HUDEP-2 (cell line): Measurements from ENCODE around the gene COL16A1.

Experiments used
- DNase-seq, 76 experiments: peaks; one replicate each; lab custom pipeline; 2025; ENCODE audit not compliant: unreplicated experiment in 76 of 76; lab: John Stamatoyannopoulos, UW

The COL16A1 gene

DNA sequence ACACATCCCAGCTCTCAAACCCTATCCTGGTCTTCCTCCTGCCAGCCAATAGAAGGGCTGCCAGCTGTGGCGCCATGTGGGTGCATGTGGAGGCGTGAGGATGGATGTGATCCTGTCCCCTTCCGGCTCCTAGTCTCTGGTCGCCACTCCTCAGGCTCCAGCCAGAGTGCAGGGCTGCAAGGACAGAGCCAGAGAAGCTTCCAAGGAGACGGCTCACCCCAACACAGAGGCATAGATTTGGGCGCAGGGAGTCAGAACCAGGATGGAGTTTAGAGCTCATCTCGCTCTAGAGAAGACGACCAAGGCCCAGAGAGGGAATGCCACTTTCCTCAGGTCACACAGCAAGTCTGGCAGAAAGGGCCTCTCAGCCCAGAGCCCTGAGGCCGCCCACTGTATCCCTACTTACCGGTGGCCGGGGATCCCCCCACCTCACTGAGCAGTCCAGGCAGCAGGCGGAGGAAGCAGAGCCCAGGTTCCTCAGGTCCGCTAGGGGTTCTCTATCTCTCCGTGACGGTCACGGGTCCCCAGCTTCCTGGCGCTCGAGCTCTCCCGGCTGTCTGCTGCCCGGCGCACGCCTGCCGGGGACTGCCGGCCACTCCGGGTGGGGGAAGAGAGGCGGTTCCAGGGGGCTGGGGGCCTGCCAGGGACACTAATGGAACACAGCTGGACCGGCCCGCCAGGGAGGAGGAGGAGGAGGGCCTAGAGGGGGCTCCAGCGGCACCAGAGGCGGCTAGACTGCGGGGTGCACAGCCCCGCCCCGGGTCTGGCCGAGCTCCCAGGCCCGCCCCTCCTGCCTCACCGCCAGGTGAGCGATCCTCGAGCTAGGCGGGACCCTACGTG is at the start of gene COL16A1:
Gene COL16A1, minus strand, starts transcription at position 587 of the 840 bp plus-strand sequence. CDS start 1,824 bp downstream, outside the sequence.
- no peak for DNase-seq

DNA sequence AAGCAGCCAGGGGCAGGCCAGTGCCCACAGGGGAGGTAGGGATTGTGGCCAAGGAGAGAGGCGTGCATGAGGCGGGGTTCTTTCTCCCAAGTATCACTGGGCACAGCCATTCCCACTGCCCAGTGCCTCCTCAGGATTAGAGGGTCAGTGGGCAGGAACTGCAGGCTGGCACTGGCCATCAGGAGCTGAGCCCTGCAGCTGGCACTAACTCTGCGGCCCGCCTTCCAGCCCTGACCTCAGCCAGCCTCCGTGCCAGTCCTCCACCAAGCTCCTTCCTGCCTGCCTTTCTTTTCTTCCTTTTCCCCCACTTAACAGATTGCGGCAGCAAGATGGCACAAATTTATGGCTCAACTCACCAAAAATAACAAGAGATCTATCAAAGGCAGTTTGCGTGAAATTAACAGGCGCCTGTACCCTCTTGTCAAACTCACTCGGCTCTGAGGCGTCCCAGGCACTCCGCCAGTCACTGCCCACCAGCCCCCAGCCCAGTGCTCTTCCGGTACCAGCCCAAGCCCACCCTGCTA is 49.2 kb upstream of the COL16A1 start:
- no peak for DNase-seq

DNA sequence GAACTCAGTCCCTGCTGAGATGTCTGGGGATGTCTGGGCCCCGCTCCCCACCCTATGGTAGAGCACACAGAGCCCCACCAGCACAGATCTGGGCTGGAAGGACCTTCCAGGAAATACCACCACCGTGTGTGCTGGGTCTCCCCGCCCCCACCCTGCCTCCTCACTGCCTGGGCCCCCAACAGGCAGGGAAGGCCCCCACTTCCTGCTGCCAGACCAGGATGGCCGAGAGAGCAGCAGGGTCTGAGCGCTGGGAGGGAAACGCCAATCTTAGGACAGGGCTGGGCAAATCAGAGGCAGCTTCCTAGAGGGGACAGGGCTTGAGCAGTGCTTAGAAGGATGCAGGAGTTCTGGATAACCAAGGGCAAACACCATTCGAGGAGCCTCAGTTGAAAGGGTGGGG is 48.4 kb upstream of the COL16A1 start:
- no peak for DNase-seq

DNA sequence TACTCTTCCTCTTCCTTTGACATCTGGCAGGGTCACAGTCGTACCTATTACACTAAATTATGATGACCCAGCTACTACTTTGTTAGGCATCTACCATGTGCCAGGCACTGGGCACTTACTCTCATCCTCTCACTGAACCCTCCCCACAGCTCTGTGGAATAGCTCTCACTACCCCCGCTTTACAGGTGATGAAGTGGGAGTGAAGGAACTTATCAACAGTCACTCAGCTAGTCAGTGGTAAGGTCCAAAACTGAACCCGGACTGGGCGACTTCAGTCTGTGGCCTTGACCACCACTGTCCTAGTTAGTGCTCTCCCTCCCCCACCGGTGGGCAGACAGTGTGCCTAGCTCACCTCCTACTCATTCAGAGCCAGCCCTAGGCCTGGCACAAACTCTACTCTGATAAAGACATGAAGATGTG is 48.0 kb upstream of the COL16A1 start:
- DNase-seq: no peak

DNA sequence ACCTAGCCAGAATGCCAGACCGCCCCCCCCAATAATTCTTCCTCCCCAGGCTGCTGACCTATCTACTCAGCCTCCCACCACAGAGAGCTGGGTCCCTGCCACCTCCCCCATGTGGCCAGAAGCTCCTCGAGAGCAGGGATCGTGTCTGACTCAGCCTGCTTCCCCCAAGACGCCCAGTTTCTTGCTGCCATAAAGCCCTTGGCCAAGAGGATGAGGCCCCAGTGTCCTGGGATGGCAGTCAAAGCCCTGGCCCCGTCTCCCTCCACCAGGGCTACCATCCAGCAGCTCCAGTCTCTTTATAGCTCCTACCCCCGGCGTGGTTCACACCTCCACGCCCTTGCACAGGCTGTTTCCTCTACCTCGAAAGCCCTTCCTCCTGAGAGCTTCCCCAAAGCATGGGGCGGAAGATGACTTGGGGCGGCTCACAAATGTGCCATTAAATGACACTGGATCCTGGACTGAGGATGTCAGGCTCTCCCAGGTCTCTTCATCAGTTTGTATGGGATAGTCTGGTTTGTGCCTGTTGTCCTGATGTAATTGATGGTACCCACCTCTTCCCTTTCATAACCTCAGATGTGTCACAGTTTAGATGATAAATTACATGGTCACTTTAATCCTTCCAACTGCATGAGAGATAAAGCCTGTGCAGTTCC is 47.2 kb upstream of the COL16A1 start:
- DNase-seq: peak in 1 of 76 experiments; percentile 10

DNA sequence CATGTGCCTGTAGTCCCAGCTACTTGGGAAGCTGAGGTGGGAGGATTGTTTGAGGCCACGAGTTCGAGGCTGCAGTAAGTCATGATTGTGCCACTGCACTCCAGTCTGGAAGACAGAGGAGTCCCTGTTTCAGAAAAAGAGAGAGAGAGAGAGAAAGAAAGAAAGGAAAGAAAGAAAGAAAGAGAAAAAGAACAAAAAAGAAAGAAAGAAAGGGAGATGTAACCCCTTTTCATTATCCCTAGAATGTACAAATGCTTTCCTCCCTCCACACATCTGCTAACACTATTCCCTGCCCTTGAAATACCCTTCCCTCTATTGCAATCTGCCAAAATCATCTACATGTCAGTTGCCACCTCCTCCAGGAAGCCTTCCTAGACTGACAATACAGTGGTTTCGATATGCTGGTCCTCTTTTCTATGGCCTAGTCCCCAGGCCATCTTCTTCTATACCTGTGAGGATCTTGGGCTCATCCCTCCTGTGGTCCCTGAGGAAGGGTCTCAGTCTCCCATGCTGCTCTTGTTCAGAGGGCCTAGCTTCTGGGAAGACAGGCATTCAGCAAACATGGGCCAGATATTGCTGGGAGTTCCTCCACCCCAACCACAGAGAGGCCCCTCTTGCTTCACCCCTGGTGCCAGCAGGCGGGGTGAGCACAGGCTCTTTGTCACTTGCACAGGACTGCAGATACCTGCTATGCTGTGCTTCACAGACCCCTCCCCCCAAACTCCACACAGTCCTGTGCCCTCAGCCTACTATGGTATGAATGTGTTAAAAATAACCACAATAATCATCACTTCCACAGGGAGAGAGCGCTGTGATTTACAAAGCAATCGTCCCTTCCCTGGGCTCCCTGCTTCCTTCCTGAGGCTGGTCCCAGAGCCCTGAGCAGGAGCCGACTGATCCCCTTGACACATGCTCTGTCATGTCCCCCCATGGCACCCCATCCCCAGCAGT is 46.2 kb upstream of the COL16A1 start:
- DNase-seq: no peak

- no peak for DNase-seq
Measured at GRCh38 chr1:31748365-31748764, 44.5 kb upstream of the COL16A1 start.

GRCh38 chr1:31747304-31747703 is 43.5 kb upstream of the COL16A1 start:
- DNase-seq: no peak

DNA sequence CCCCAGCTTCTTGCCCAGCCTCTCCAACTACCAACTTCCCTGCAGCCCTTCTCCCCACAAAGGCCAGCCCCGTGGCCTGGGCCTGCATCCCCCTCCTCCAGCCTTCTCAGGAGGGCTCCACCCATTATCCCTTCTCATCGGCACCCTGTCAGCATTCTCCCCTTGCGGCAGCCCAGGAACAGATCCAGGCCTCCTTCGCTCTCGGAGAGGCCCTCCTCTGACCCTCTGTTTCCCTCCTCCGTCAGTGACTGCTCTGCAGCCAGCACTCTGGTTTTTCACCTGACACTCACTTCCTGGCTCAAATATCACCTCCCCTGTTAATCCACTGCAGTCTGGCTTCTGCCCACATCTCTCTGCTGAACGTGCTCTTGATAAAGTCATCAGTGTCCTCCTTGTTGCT is 42.9 kb upstream of the COL16A1 start:
- no peak for DNase-seq

DNA sequence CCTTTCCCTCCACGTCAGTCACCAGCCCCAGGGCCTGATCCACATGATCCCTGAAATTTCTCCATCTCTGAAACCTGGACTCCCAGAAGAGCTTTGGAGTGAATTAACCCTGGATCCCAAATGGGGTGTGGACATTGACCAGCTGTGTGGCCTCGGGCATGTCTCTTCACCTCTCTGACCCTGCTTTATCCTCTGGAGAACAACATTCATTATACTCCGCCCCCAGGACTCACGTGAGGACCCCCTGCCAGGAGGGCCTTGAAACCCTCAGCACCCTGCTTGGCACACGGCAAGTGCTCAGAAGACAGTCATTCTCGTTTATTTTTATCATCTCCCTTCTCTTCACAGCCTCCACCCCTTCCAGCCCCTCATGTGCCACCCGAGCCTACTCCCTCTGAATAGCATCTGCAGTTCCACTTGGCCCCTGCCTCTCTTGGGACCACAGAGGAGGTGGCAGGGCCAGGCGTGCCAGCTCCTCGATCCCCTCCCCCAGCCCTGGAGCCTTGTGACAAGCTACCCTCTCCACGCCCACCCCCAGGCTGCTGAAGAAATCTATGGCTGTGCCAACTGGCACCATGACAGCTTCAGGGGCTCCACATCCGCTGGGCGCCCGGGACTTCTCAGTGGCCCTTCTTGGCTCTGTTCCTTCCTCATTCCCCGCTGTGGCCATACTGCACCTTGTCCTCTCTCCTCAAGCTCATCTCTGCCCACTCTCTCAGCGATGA is 42.3 kb upstream of the COL16A1 start:
- no peak for DNase-seq

GRCh38 chr1:31745096-31745945 is 41.5 kb upstream of the COL16A1 start:
- DNase-seq: peak in 55 of 76 experiments; percentile 7 to 73 (median 35)

DNA sequence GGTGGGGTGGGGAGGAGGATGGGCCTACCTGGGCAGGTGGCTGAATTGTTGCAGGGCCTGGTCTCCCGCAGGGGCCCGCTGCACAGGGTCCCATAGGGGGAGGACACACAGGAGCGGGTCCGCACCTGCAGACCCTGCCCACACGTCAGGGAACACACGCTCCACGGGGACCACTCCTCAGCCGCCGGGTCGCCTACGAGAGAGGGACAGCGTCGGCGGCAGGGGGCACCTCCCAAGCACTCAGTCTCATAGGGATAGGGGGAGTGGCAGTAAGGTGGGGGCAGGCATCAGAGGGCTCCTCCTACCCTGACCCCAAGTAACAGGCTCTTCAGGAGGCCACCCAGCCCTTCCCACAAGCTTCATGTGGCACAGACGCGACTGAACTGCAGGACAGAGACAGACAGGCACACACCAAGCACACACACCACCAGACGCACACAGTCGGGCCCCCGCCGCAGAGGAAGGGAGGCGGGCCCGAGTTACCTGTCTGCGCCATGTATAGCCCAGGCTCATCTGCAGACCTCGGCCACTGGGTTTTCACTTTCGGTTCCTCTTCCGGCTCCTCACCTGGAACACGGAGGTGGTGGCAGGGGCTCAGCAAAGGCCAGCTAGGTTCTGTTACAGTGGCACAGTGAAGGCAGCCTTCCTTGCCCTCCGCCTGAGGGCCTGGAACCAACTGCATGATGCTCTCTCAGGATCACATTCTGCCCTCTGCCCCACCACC is 40.5 kb upstream of the COL16A1 start:
- DNase-seq: no peak

GRCh38 chr1:31742462-31743212 is 38.8 kb upstream of the COL16A1 start:
- DNase-seq: no peak

DNA sequence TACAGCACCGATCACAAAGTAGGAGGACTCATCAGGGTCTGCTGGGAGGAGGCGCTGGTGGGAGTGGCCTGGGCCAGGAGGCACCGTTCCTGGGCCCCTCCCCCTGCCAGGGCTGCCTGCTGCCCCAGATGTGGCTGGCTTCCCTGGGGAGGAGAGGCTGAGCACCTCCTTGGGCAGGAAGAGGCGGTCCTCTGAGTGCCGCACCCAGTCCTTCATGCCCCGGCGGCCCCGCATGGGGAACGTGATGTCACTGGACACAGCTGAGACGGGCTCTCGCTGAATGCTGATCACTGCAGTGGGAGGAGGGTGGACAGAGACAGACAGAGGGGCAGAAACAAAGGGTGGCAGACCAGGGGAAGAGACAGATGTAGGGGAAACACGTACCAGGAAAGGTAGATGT is 35.5 kb upstream of the COL16A1 start:
- peak in 5 of 76 experiments; percentile 13 to 31 (median 20) for DNase-seq

DNA sequence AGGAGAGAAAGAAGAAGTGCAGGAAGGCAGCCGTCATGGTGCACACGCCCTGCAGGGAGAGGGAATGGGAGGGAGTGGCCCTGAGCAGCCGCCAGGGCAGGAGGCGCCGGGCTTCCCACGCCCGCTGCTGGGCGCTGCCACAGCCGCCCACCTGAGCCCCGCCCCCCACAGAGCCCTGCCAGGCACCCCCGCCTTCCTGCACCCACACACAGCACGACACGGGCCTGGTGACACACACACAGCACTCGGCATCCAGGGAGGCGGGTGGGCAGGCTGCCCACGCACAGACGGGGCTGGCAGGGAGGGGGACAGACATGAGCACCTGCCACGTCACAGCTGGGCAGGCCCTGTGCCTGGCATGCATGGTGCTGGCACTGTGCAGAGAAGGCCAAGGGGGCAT is 32.9 kb upstream of the COL16A1 start:
- DNase-seq: peak in 7 of 76 experiments; percentile 4 to 40 (median 12)

- DNase-seq: no peak
Measured at GRCh38 chr1:31735571-31735970, 31.8 kb upstream of the COL16A1 start.

DNA sequence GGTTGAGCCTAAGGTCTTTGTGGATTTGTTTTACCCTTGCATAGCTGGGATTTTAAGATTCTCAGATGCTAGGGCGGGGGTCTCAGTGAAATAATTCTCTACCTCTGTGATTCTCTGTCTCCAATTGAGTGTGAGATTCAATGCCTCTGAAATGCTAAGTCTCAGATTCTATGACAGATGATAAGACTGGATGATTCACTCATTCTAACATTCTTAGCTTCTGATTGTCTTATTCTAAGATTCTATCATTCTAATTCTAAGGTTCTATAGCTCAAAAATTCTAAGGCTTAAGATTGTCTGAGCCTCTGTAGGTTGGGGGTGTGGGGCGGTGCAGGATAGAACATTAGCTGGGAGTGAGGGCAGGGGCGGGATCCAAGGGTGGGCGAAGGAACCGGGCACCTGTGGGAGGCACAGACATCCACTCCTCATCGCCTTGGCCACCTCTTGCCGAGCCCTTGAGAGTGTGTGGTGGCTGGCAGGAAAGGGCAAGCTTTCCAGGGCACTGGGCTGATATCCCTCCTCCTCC is 30.8 kb upstream of the COL16A1 start:
- DNase-seq: no peak
